ENCODE results near the gene HSPA1B.

GRCh38 chr6:31850765-31851484, 23.4 kb downstream of the HSPA1B start:
- TF ChIP-seq CTCF (conservative IDR thresholded peaks at IDR 0.05; ENCODE audit: low read depth, low read length) (no peak), EZH2 (IDR thresholded peaks at IDR 0.05; ENCODE audit: borderline replicate concordance, low read depth, low read length, poor library complexity, severe bottlenecking) (no peak)

Data from A673 (cell line).